Activated T-helper 1 cell treated with anti-CD3 and anti-CD28 coated beads, Interleukin-2, amount 50 U/mL, for 16 hours (primary cell): ENCODE data around the gene PDE2A.
"Not testable (repeated sequence)": the region's sequence is repeated elsewhere in the genome, so short reads cannot be mapped to it uniquely, and the experiment has no call there.

Experiments used
- DNase-seq, 2 donors: peaks; one replicate each; pipeline ENCODE4 v3.0.0-alpha.2; 2020; ENCODE audit warnings: low read depth in 1 of 2, low spot score in 1 of 2

PDE2A gene

DNA sequence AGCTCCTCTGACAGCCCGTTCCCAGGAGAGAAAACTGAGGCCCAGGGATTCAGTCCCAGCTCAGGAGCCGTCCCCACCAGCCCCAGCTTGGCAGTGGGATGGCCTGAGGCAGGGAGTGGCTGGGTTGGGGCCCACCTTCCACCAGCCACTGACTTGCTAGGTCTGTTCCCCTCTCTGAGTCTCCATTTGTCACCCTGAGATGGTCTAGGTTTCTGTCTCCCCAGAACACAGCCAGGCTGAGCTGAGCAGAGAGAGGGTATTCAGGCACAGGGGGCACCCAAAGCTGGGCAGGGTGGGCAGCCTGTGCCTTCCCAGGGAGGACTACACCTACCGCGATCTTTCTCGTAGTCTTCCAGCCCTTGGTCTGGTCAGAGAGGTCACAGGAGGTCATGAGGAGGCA lies 95.7 kb downstream of the PDE2A start:
- no peak for DNase-seq

DNA sequence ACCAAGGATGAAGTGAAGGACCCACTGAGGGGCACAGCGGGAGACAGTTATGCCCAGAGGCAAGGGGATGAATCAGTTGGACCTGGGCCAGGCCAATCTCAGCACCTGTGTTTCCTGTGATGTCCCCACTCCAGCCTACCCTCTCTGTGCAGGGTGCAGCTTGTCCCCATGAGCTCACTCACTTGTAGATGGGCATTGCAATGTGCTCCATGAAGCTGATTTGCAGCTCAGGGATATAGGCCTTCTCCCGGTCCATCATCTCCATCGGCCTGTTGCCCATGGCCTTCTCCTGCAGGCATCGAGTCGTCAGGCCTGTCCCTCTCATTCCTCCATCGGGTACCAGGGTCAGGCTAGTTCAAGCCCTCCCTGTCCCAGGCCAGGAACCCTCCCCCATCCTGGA lies 96.2 kb downstream of the PDE2A start:
- DNase-seq = no peak

DNA sequence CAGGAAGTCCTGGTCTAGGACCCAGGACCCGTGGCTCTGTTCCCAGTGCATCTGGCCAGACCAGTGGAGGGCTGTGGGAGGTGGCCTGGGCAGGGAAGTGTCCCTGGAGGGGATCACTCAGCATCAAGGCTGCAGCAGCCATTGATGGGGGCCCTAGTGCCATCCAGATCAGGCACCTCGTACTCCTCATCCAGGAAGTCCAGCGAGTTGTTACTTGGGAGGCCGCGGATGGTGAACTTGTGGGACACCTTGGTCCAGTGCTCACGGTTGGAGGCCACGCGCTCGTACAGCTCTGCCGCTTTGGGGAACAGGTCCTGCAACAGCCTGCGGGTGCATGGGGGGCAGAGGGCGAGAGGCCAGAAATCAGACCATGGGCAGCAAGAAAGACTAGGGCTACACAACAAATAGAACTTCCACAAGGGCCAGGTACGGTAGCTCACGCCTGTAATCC lies 96.9 kb downstream of the PDE2A start:
- DNase-seq = no peak

DNA sequence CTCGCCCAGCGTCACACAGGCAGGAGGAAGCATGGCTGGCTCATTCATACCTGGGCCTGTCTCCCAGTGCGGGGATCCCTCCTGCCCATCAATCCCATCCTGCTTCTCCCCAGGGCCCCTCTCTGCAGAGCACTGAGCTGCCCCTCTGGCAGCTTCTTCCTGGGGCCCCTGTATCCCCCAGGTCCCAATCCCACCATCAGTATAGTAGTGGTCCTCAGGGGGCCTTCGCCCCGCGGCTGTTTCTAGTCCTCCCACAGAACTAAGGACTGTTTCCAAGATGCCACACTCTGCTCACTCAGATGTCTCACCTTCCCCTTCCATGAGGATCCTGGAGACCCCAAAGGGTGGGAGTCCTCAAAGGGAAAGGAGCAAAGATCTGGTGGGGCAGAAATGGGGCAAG lies 97.6 kb downstream of the PDE2A start:
- DNase-seq = no peak

DNA sequence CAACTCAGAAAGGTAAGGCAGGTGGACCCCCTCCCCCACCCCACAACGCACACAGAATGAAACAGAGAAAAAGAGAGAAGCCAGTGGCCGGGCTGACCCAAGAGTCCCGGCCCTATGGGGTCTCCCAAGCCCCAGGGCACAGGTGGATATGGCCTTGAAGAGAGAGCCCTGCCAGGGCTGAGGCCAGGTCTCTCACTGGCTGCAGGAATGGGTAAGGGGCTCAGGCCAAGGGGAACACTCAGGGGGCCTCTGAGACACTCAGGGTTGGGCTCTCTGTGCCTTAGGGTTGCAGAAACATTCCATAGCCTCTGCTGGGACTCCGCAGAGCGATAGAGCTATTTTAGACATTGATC lies 98.0 kb downstream of the PDE2A start:
- DNase-seq = no peak

DNA sequence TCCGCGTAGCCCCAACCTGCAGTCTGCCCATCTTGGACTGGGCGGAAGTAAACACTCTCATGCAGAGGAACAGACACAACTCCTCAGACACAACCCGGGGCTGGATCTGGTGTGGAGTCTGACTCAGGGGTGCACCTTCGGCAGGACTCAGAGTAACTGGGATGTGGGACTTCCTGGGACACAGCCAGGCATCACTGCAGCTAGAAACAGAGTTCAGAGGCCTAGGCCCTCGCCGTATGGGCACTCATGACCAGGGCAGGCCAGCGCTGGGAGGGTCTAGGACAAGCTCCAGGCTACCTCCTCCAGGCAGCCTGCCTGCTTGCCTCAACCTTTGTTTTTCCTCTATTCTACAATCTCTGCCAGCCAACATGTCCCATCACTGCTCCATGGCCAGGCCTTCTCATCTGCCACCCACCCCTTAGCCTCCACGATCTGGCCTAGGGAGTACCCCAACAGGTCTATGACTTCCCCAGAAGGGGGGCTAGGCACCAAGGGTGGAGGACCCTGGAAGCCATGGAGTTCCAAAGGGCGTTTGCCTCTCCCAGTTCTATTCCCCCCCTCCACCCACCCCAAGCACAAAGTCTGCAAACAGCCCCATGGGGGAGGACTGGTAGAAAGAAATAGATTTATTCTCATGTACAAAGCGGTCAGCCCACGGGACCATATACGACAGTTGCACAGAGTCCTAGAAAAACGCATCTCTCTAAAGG lies 98.5 kb downstream of the PDE2A start:
- DNase-seq = no peak

- DNase-seq = no peak
Observed at GRCh38 chr11:72574548-72575460, 99.4 kb downstream of the PDE2A start.

DNA sequence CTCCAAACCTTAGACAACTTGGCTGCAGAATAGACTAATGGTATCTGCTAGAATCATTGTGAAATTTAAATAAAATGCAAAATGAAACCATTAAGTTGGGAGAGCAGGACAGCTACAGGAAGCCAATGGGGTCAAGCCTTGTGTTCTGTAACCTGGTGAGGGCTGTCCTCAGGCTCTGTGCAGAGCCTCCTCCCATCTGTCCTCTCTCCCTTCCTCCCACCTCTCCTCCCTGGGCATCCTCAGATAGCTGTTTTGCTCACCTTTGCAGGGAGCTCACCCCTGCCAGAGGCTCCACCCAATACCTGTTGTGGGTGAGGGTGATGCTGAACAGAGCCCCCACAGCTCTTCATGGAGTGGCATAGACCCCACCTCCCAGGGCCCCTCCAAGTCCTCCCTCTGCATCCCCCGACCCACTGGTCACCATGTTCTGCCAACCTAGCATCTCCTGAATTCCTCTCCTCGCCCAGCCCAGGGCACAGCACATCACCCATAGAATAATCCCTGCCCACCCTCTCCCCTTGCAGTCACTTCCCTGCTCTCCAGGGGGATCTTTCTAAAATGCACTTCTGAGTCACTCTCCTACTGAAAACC lies 100.3 kb downstream of the PDE2A start:
- no peak for DNase-seq

DNA sequence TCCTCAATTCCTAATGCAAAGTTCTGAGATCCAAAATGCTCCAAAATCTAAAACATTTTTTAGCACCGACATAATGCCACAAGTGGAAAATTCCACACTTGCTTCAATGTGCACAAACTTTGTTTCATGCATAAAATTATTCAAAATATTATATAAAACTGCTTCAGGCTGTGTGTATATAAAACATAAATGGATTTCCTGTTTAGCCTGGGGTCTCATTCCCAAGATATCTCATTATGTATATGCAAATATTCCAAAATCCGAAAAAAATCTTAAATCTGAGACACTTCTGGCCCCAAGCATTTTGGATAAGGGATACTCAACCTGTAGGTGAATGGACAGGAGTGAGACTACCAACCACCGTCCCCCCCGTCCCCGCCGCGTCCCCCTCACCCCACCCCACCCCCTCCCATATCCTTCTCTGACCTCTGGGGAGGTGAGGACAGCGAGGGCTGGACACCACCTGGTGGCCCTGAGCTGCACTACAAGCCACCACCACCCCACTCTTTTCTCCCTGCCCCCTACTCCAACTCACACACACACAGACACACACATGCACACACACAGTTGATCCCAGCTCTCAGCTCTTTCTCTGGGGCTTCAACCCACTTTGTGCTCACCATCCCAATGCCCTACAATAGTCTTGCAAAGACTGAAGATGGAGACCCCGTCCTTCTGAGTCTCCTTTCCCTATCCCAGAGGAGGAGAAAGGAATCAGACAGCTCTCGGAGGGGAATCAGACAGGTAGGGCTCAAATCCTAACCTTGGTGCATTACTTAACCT lies 101.0 kb downstream of the PDE2A start:
- no peak for DNase-seq

- not testable (repeated sequence) for DNase-seq
Observed at GRCh38 chr11:72572540-72572939, 101.7 kb downstream of the PDE2A start.

GRCh38 chr11:72570893-72571661 lies 103.1 kb downstream of the PDE2A start:
- DNase-seq = no peak

DNA sequence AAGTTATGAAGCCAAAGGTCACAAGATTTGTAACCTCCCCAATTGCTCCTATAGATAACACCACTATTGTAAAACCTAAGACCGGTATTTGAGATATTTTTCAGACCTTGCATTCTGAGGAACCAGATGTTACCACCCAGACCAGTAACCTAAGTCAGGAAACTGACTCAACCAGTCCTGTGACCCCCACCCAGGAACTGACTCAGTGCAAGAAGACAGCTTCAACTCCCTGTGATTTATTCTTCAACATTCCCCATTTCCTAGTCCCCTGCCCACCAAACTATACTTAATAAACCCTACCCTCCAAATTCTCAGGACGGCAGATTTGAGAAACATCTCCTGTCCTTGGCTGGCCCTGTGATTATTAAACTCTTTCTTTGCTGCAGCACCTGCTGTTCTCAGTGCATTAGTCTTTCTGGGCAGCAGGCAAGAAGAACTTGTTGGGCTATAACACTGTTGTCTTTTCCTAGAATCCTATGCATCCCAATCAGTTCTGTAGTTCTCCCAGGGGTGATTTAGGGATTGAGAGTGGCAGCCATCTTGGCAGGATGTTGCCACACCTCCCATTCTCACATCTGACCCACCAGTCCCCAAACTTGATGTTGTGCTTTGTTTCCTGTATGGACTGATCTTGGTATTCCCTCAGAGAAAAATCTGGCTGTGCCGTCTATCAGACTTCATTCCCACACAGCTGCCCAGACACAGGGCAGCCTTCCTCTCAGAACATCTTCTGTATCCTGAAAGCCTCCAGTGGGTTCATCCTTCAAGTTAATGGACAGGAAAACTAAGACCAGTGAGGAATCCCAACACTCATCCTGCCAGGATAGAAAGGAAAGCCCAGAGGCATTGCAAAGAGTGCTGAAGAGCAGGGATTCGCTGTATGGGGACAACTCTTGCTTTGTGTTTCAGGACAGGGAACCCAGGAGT lies 104.0 kb downstream of the PDE2A start:
- no peak for DNase-seq

GRCh38 chr11:72568861-72569260 lies 105.4 kb downstream of the PDE2A start:
- DNase-seq = no peak

DNA sequence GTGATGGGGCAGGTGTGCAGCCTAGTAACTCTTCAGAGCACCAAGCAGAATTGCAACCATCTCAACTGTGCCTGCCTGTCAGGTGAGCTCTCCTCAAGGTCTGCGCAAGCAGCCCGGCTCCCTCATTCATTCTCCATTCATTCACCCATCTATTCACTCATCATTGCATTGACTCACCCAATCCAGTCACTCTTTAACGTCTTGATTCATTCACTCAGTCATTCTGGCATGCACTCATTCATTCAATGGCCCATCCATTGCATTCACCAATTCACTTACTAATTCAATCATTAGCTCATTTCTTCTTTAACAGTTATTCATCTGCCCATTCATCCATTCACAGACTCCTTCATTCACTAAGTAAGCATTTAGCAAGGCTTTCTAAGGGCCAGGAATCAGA lies 111.8 kb downstream of the PDE2A start:
- no peak for DNase-seq

DNA sequence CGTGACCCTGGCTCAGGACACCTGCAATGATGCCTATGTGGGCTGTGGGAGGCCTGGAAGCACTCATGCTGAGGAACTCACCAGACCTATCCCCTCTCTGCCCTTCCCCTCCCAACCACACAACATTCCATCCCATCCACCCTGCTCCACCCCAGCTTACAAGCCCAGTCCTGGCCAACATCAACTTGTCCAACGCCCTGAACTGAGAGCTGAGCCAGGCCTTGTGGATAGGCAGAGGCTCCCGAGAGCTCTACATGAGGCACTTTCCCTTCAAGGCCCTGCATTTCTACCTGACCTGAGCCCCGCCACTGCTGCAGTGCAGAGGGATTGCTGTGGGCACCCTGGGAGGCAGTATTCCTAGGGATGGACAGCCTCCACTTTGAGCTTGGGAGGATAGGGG lies 112.4 kb downstream of the PDE2A start:
- DNase-seq = no peak

GRCh38 chr11:72560864-72561263 lies 113.4 kb downstream of the PDE2A start:
- not testable (repeated sequence) for DNase-seq

- no peak for DNase-seq
Observed at GRCh38 chr11:72556433-72556832, 117.8 kb downstream of the PDE2A start.

- DNase-seq = not testable (repeated sequence)
Observed at GRCh38 chr11:72555014-72555522, 119.2 kb downstream of the PDE2A start.

GRCh38 chr11:72553706-72554105 lies 120.5 kb downstream of the PDE2A start:
- DNase-seq = no peak
